ENCODE data around the gene RNASEH2A.

GRCh38 chr19:12793290-12794195 is 12.8 kb upstream of the RNASEH2A start:
- no peak for TF ChIP-seq CTCF (IDR thresholded peaks at IDR 0.05; ENCODE audit: low read length)
- TF ChIP-seq EZH2 (IDR thresholded peaks at IDR 0.05; ENCODE audit: borderline replicate concordance, low read length): no peak

Measured in OCI-LY1 (cell line).